ENCODE results near the gene VIPR1.
A peak's percentile ranks its signal among the peaks of the same experiment; 100 is the strongest.

The VIPR1 gene

DNA sequence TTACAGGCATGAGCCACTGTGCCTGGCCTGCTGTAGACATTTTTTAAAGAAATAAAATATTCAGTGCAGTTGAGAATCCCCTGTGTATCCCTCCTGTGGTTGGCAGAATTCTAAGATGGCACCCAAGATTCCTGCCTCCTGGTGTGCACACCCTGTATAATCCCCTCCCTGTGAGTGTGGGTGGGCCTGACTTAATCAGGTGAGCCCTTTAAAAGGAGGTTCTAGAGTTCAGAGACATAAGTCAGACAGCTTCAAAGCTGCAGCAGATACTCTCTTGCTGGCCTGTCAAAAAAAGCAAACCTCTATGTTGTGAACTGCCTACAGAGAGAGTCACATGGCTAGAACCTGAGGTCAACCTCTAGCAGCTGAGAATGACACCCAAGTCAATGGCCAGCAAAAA lies 7.0 kb upstream of the VIPR1 start:
- DNase-seq, result no peak

DNA sequence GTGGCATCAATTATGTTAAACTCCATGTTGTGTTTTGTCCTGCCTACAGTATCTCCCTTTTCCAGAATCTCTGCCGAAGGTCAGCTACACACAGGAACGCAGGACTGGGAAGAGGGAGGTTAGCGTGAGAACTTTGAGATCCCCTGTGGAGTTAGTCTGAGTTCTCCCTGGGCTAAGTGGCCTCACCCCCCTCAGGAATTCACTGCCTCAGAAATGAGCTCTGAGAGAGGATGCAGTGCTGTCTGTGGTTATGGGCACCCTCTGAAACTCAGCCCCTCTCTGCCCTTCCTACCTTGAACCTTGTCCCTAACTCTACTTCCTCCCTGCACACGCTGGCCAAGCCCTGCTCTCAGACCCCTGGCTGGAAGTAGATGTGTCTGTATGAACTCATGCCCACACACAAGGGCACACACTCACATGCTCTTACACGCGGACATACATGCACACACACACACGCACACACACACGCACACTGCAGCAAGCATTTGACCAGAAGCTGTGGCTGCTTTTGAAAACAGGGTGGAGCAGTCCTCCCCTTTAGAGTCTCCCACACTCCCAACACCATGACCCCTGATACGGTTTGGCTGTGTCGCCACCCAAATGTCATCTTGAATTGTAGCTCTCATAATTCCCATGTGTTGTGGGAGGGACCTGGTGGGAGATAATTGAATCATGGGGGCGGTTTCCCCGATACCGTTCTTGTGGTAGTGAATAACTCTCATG lies 5.3 kb upstream of the VIPR1 start:
- no peak for DNase-seq

DNA sequence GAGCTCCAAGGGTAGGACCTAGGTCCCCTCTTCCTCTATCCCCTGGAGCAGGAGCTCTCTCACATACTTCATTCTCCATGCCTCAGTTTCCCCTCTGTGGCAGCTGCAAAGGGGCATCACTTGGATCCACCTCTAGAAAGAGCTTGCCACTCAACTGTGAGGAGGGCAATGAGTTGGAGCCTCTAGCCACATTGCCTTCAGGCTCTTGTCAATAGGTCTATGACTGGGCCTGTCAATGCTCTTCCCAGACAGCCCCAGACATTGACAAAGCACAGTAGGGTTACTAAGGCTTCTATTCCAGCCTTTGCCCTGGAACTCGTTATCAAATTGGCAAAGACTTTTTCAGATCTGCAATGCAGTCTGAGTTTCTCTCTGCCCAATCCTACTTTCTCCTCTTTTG lies 4.4 kb upstream of the VIPR1 start:
- DNase-seq, result no peak

DNA sequence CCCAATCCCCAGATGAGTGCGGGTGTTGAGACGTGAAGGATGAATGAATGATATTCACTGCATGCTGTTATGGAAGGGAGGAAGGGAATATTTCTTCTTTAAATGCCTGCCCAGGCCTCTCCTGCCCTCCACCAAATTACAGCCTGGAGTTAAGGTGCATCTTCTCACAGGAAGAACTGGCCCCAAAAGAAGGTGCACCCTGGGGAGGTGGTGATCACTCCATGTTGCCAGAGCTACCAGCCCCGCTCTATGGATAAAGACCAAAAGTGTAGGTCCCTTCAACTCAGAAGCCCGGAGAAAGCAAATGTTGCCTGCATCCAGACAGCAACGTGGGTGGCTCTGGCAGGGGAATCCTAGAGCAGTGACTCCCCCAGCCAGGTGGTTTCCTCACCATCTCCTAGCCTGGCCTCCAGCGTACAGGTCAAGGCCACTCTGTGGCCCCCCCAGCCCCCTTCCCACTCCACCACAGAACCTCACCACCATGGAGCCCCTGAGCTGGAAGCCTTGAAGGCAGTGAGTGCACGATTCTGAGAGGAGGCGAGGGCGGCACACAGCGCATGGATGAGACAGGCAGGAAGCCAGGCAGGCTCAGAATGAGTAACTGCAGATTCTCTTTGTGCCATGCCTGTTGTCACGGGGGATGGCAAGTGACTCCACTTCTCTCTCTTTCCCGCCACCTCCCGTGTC lies 3.5 kb upstream of the VIPR1 start:
- no peak for DNase-seq

DNA sequence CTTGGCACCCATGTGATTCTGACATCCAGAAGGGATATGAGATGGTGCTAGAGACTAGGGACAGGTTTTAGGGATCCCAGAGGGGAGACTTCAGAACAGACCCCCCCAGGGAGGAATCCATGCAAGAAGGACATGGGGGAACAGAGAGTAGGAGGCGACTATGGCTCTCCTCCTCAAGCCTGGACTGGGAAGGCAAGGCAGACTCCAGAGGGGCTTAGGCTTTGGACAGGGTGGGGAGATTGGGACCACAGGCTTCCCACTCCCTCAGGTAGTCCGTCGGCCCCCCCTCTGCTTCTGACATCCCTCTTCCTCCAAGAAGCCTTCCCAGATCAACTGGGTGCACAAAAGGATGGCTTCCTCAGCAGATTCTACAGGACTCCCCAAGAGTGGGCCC lies 3.0 kb upstream of the VIPR1 start:
- no peak for DNase-seq

DNA sequence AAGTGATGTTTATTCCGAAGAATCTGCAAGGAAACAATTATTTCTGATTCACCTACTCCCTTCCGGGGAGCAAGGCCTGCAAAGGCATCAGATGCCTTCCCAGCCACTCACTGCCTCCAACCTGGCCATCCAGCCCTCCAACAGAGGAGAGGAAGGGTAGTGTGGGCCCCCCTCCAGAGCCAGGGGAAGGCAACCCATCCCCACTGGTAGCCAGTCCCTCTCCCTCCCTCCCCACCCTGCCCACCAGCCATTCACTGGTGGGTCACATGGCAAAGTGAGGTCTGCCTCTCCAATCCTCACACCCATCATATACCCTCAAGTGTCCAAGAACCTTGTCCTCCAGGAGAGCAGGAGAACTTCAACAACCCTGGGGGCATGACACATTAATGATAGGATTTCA lies 2.4 kb upstream of the VIPR1 start:
- no peak for DNase-seq

DNA sequence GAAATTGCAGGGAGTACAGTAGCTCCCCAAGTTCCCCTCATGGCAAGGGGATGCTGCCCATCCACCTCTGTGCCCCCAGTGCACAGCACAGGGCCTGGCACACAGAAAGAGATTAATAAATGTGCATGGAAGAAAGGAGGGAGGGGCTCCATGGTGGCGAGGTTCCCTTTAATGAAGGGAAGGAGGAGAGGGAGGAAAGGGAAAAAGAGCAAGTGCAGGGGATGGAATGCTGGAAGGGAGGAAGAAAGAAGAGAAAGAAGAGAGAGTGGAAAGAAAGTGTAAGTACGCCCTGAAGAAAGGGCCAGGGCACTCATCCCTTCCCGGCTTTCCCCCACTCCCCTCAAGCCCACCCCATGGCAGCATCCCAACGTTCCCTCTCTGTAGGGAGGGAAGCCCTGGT lies 1.5 kb upstream of the VIPR1 start:
- no peak for DNase-seq

DNA sequence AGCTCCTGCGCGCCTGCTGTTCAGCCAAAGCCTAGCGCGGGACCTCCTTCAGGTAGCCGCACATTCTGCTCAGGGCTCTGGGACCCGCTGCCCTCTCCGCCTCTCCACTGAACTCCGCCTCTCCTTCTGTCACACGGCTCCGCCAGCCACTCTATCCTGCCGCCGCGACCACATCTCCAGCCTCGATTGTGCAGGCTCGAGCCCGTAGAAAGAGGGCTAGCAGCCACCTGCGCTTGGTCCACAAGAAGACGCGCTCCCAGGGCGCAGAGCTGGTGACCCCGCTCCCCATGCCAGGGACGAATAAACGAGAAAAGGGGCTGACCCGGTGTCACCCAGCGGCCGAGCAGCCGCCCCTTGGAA lies 1.1 kb upstream of the VIPR1 start:
- no peak for DNase-seq

DNA sequence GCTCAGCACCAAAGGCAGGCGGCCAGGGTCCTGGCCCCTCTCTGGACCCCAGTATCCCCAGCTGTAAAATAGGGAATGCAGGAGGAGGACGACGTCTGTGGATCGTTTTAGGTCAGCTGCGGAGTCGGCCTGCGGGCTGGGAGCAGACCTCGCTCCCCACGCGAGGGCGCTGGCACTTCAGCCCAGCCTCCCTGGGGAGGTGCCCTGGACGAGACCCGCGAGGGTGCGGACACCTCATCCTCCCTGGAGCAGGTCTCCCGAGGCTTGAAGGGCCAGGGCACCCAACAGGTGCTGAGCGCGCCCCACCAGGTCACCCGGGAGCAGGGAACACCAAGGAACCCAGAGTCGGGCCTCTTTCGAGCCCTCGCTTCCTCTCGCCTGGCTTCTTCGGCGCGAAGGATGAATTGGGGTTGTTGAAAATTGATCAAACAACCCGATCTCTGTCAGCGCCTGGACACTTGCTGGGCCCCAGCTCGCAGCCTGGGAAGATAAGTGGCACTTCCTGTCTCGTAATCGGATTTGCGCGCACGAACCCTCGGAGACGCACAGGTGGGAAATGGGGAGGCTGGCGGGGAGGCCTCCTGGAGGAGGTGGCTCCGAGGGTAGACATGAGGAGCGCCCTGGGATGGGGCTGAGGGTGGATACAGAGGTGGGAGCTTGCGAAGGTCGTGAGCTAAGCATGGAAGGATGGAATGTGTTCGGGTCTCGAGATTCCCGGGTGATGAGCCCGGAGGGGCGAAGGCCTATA lies 588 bp upstream of the VIPR1 start:
- DNase-seq, result peak; percentile 47 to 57

DNA sequence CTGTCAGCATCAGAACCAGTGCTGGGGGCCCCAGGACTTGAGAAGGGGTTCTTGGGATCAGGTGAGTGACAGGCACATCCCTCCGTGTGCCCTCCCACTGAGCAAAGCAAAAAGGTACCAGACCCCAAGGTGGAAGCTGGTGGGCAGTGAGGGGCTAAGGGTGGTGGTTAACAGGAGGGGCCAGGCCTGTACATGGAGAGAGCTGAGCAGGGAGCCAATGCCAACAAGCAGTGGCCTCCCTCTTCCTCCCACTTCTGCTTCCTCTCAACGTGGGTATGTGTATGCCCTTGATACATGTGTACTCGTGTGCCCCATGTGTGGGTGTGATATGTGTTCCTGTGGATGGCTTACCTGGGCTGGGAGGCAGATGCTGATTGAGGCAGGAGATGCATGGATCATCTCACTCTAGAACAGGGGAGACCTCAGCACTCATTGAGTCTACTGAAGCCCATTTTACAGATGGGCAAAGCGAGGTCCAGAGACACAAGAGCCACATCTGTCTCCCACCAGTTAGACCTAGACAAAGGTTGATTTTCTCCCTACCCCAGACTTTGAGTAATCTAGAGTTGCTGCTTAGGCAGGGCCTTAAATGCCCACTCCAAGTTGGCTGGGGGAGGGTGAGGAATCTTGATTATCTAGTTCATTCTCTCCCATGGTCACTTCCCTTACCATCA lies 945 bp downstream of the VIPR1 start:
- DNase-seq, result no peak

DNA sequence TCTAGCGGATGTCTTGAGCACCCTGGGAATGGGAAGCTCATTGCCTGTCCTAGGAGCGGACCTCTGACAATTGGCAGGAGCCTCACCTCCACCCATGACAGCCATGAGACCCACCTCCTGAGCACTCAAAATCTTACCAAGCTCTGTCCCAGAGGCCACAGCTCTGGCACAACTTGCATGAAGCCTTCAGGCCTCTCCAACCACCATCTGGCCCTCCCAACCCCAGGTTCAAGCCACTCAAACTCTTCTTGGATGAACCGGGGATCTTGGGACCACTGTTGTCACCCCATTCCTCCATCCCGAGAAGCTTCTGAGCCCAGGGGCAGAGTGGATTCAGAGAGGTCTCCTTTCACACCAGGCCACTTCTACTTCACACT lies 1.5 kb downstream of the VIPR1 start:
- no peak for DNase-seq

DNA sequence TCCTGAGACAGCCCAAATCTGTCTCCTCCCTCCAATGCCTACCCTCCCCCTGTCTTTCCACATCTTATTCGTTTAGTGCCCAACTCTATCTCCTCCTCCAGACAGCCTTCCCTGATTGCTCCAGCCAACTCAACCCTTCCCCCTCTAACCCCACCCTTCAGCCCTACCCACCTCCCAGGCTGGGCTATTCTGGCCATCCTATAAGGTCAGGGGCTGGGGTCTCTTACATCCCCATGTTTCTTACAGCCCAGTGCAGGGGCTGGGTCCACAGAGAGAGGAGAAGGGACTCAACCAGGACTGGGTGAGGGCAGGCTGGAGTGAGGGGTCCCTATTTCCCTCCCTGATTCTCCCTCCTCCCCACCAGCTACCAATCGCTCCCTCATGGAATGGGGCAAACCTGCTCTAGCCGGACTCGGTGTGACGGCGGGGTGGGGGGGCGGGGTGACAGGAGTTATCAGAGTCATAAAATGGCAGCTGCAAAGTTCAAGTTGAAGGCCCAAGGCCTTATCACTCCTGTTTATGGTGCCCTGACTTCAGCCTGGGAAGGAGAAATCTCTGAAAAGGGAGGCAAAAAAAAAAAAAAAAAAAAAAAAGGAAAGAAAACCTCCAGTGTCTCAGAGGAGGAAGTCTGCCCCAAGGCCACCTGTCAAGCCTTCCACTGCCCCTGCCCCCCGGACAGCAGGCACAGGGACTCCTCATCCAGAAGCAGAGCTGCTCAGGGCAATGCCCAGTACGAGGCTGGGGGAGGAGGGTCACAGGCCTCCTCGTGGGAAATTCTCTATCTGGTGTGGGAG lies 2.1 kb downstream of the VIPR1 start:
- no peak for DNase-seq

DNA sequence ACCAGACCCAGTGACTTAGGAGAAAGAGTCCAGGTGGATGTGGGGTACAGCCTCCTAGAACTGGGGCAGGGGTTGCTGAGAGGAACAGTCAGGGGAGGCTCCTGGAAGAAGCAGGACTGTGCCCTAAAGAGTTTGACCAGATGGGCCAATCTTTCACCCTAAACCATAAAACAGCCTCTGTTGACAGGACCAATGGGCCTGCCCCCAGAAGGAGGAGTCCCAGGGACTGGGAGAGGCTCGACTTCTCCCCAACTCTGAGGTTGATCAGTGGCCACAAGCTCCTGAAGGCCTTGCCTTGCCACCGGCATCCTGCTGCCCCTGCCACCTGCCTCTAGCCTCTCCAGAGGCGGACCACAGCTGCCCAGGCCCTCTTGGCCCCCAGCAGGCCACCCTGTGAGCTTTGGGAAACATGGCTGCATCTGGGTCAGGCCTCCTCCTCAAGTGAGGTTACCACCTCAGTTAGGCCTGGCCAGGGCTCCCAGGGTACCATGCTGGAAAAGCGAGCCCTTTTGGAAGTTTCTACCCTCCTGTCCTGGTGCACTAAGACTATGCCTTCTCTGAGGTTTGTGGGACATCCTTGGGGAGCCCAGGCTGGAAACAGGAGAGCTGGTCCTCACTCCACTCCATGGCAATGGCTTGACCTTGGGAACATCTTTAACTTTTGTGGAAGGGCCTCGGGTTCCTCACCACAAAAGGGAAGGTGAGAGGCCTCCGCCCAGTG lies 2.8 kb downstream of the VIPR1 start:
- DNase-seq, result no peak

DNA sequence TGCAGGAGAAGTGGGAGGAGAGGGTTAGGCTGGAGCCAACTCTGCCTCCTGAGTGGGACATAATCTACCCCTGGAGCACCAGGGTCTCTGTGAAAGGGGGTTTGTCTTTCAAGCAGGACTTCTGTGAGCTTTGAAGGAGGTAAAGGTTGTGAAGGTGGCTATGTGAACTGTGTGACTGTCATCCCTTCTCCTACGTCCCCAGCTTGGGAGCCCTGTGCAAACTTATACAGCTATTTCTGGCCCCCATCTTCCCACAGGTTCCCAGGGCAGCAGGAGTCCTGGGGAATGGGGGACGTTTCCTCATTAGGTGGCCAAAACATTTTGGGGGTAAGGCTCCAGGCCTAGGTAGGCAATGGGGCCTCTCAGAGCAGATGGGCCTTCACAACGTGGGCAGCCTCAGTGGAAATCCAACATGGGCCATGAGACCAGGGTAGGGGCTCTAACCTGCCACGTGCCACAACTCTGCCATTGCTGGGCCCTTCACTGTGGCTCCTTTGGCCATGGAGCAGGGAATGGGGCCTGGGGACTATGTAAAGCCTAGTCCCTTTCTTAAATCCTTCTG lies 3.5 kb downstream of the VIPR1 start:
- DNase-seq, result no peak

DNA sequence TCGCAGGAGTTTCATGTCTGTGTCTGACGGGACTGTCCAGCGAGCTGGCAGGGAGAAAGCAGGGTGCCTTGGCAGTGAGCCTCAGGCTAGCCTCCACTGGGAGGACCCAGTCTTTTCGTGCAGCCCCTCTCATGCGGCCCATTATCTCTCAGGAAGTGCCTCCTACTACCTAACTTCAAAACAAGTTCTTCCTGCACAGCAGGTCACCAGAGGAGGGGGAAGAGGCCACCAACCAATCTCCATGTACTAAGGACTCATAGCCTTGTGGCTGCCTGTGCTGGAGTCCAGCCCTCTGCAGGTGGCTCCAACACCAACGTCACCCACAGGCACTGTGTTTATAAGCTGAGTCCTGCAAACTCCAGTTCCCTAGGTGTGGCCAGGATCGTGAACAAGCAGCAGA lies 4.8 kb downstream of the VIPR1 start:
- no peak for DNase-seq

DNA sequence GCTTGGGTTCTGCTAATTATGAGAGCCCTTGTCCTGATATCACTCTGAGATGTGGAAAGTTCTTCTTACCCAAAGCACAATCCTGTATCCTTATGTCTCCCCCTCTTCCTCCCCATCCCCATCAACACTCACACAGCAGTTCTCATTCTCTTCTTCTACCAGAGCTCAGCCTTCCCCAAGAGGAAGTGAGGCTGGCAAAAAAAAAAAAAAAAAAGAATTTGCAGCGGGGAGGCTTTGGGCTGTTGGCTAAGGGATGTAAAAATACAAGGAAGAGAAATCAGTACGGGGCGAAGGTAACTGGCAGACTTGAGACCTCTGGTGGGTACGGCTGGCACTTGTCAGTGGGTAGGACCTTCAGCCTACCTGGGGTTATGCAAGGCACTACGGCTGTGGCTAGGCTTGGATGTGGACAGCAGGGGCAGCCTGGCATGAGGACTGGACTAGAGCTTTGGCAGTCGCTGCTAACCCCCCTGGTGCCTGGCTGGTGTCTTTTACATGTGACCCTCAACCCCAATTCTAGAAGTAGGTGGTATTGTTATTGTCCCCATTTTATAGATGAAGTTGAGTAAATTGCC lies 5.4 kb downstream of the VIPR1 start:
- no peak for DNase-seq

DNA sequence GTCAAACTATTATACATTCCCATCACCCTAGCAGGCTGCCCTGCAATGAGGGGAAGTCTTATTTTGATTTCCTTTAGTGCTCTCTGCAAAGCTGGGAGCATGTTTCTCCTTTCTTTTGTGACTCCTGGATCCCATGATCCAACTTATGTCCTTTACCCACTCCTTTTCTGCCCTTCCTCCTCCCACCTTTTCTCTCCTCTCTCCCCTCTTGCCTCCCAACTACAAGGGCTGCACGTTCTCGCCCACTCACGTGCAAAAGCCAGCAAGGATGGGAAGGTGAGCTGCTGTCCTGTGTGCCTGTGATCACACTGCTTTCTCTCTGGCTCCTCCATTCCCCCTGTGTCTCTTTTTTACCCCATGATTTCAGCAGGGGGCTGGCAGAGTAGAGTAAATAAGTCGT lies 6.1 kb downstream of the VIPR1 start:
- DNase-seq, result no peak

DNA sequence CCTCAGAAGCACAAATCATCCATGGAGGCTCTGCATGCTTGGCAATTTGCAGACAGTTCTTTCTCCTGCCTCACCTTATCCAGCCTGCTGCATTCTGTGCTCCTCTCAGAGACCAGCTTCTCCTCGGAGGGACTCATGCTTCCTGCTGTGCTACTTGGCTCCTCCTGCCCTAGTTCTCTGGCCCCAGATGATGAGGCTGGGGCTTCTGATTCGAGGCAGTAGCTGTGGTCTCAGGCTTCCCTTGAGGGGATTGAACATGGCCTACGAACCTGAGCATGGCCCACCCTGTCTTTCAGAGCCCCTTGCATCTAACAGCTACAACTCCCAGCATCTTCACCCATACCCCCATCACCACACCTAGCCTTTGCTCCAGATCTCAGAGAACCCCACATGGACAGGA lies 6.7 kb downstream of the VIPR1 start:
- DNase-seq, result no peak

DNA sequence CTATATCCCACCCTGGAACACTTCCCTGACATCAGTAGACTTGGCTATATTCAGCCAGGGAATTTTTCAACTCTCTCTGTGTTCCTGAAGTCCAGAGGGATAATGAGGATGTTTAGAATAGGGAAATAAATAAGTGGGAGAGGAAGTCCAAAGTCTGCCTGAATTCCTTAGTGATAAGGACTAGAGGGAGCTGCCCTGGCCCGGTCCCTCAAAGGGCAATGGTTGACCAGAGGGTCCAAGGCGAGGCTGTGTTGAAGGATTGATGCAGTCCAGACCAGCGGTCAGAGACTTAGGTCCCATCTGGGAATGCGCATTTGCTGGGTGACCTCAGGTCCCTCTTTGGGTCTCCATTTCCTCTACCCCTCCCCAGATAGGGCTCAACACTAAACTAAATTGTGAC lies 7.9 kb downstream of the VIPR1 start:
- no peak for DNase-seq

DNA sequence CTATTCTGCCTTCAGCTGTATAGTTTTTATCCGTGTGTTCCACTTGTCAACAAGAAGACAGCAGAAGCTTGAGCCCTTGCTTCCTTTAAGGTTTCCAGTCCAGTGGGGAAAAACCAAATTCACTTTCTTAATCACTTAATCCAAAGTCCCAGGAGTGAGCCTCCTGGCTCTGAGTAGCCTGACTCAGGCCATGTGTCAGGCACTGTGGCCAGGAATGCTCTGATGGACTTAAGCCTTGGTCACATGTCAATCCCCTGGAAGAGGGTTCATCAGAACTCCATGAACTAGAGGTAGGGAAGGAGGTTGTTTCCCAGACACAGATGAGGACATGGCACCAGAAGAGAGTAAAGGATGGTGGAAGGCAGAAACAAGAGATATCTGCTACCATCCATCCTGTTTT lies 8.8 kb downstream of the VIPR1 start:
- DNase-seq, result no peak

DNA sequence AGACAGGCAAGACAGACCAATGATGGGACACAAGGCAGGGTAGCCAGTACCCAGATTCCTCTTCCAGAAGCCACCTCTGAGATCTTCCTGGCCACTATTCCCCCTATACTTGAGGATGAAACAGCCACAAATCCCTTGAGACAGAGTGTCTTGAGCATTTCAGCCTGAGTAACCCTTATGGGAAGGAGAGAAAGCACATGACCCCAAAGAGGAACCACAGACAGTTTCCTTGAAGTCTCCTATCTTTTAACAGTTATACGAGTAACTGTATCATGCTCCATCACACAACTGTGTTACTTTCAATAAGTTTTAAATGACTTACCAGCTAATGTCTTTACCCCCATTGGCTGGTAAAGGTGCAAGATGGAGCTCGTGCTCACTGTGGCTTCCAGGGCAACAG lies 9.3 kb downstream of the VIPR1 start:
- DNase-seq, result no peak

DNA sequence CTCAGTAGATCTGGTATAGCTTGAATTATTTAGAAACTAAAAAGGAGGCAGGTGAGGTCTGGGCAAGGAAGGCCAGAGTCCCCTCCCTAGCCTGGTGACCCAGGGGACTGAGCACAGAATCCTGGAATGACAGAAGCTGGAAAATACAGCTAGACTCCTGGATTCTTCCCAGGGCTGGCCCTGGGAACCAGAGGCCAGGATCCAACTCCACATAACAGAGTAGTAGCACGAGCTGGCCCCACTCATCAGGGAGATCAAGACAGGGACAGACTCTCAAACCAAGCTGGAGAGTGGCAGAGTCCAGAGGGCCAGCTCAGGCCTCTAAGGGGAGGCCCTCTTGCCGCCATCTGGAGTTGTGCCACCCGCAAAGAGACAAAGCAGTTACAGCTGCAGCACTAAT lies 10.7 kb downstream of the VIPR1 start:
- DNase-seq, result no peak
